Eye (tissue), 1 donor: ENCODE results near the gene PLS3.
"Not testable (repeated sequence)": the region's sequence is repeated elsewhere in the genome, so short reads cannot be mapped to it uniquely, and the experiment has no call there.

ENCODE experiments used
- DNase-seq: peaks from one replicate; pipeline ENCODE4 v3.0.0-alpha.2; 2015

Gene PLS3, protein sequence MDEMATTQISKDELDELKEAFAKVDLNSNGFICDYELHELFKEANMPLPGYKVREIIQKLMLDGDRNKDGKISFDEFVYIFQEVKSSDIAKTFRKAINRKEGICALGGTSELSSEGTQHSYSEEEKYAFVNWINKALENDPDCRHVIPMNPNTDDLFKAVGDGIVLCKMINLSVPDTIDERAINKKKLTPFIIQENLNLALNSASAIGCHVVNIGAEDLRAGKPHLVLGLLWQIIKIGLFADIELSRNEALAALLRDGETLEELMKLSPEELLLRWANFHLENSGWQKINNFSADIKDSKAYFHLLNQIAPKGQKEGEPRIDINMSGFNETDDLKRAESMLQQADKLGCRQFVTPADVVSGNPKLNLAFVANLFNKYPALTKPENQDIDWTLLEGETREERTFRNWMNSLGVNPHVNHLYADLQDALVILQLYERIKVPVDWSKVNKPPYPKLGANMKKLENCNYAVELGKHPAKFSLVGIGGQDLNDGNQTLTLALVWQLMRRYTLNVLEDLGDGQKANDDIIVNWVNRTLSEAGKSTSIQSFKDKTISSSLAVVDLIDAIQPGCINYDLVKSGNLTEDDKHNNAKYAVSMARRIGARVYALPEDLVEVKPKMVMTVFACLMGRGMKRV

DNA sequence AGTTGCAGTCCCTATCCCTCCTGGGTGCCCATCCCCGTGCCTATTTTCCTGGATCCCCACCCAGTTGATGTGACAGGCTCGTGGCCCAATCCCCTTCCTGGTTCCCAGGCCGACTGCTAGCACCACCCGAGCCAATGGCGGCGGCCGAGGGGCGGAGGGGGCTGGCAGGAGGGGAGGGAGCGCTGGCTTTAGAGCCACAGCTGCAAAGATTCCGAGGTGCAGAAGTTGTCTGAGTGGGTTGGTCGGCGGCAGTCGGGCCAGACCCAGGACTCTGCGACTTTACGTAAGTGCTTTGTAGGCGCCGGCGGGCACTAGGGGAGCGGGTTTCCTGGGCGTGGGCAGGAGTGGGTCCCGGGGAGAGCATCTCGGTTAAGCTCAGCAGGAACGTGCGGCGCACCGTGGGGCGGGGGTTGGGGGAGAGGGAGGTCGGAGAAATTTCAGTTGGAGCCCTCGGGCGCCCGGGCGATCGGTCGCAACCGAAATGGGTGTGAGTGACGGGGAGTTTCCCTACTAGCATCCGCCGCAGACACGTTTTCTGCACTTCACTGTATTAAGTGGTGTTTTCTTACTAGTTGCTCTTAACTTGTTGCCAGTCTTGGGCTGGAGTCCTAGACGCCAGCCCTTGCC lies at the start of gene PLS3:
Gene PLS3 (plus strand): TSS at position 197 of the 627 bp plus-strand sequence. CDS start 49,077 bp downstream, outside the sequence.
- DNase-seq = peak; percentile 87

- DNase-seq = no peak
Observed at GRCh38 chrX:115518113-115518512, 42.9 kb upstream of the PLS3 start.

- no peak for DNase-seq
Observed at GRCh38 chrX:115521741-115522140, 39.2 kb upstream of the PLS3 start.

DNA sequence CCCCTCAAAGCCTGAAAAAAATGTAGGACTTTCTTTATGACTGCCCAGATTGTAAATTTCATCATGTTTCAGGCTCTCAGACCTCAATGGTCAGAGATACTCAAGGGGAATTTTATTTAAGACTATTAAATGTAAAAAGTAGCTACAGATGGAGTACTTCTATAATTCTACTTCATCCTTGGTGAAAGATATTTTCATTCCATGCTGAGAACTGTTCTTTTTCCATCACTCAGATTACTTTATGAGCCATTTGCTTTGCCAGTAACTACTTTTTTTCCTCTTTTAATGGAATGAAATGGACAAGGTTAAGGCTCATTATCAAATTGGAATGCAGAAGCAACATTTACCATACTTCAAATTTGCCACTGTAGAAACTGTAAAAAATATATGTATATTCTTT lies 38.0 kb upstream of the PLS3 start:
- DNase-seq = no peak

DNA sequence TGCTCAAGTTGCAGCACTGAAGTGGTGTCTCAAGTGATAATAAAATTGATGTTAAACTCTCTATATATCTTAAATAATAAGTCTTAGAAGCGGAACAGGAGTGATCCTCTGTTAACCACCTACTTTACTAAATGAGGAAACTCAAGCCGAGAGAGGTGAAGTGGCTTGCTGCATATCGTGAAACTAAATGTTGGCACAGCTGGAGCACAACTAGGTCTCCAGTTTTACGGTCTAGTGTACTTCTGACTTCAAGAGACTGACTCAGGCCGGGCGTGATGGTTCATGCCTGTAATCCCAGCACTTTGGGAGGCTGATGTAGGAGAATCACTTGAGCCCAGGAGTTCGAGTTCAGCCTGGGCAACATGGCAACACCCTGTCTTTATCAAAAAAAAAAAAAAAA lies 35.5 kb upstream of the PLS3 start:
- no peak for DNase-seq

DNA sequence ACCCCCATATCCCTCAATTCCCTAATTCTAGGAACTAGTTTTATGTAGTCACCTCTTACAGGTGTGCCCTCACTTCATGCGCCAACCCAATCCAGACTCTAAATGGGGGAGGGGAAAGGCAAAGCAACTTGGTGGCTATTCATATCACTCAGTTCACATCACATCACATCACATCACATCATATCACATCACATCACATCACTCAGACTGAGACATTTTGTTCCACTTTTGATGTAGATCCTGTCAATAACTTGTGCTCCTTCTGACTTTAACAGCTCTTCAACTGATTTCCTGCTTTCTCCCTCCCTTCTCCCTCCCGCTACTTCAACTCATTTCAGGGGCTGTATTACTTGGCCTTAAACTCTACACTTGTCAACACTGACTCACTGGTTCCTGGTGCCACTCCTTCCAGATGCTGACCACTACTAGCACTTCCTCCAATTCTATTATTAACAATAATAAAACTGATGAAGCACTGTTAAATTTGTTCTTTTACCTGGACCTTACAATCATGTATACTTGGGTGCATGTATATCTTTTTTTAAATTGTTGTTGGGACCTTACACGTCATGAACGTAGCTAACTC lies 29.1 kb upstream of the PLS3 start:
- no peak for DNase-seq

- peak; percentile 6 for DNase-seq
Observed at GRCh38 chrX:115533485-115533884, 27.5 kb upstream of the PLS3 start.

DNA sequence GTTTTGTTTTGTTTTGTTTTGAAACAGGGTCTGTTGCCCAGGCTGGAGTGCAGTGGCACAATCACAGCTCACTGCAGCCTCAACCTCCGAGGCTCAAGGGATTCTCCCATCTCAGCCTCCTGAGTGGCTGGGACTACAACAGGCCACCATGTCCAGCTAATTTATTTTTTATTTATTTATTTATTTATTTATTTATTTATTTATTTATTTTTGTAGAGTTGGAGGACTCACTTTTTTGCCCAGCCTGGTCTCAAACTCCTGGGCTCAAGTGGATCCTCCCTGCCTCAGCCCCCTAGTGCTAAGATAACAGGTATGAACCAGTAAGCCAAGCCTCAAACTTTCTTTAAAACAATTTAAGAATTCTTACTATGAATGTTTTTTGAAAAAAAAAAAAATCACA lies 26.6 kb upstream of the PLS3 start:
- no peak for DNase-seq

- DNase-seq = no peak
Observed at GRCh38 chrX:115535421-115535820, 25.6 kb upstream of the PLS3 start.

DNA sequence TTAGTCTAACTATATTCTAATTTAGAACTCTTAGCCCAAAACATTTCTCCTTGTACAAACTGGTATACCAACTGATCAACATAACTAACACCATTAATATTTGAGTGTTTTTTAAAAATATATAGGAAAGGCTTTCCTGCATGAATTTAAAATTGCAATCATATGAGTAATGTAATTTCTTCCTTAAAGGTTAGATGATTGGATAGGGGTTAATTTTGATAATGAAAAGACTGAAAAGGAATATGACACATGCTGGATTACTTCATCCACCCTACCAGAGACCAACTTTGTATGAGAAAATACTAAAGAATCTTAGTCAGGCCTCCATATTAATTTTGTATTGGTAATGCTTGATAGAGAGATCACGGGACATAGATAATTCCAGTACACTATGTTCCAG lies 25.1 kb upstream of the PLS3 start:
- DNase-seq = no peak

DNA sequence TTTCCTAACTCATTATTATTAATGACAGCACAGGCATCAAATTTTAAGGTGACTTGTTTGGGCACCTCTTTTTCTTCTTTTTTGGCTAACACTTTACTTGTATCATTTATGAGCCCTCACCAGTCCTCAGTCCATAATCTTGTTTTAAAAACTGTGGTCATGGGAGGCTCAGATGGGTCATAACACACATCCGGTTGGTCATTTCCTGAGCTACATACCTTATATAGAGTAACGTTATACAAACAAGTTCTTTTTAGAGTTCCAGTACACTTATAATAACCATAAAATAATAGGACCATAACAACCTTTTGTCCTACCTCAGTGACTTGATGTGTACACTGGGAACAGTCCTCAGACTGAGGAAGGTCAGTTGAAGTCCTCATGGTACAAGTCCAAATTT lies 21.1 kb upstream of the PLS3 start:
- no peak for DNase-seq

DNA sequence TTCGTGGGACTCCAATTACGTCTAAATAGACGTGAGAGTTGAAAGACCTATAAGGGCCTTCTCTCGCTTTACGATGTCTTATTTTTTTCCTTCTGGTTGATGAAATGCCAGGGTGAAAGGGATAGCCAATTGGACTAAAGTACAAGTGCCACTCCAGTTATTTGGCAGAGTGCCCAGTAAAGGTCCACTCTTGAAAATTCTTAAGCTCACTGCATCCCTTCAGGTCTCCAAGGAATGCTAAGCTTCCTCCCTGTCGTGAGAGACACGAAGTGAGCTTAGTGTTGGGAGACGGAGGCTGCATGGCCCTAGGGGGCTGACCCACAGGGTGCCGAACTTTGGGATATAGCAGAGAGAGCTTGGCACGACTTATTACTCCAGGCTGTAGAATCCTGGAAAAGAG lies 19.9 kb upstream of the PLS3 start:
- DNase-seq = not testable (repeated sequence)

DNA sequence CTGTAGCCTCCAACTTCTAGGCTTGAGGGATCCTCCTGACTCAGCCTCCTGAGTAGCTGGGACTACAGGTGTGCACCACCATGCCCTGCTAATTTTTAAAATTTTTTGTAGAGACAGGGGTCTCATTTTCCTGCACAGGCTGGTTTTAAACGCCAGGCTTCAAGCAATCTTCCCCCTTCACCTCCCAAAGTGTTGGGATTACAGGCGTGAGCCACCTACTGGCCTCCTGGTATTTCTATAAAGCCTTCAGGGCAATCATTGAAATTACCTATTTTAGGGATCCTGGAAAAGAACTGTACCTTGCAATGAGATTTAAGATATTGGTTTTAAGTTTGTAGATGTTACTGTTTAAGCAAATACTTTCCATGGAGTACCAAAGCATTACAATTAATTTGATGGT lies 13.5 kb upstream of the PLS3 start:
- no peak for DNase-seq

GRCh38 chrX:115549008-115549407 lies 12.0 kb upstream of the PLS3 start:
- no peak for DNase-seq

DNA sequence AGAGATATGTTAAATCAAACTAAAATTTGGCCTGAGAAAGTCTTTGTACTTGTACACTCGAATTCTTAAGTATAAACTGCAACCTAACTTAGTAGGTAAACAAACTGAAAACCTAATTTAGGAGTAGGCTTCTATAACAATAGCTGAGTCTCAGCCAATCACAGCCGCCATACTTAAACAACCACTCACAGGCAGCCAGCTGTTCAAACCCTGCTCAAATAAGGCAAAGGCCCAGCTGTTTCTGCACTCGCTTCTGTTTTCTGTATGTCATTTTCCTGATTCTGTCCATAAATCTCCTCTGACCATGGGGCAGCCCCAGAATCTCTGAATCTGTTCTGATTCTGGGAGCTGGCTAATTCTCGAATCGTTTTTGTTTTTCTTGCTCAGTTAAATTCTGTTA lies 7.8 kb upstream of the PLS3 start:
- DNase-seq = no peak

DNA sequence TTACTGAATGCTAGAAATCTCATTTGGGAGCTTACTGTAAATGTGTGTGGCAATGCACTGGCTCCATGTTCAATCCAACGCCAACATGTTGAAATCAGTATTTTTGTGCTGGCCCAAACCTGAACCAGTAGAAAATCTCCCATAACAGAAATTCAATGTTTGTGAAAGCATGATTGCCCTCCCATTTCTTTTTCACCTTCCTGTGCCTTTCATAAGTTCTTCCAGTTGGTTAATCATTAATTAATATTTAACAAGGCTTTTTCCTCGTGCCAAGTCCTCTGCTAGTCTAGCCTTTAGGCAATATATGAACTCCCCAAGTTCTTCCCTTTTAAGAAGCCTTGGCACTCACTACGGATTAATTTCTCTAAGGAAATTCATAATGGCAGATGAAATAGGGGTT lies 1.3 kb upstream of the PLS3 start:
- DNase-seq = no peak

GRCh38 chrX:115560211-115560977 lies 580 bp upstream of the PLS3 start:
- DNase-seq = no peak

GRCh38 chrX:115561605-115562479 lies 868 bp downstream of the PLS3 start:
- DNase-seq = peak; percentile 71

DNA sequence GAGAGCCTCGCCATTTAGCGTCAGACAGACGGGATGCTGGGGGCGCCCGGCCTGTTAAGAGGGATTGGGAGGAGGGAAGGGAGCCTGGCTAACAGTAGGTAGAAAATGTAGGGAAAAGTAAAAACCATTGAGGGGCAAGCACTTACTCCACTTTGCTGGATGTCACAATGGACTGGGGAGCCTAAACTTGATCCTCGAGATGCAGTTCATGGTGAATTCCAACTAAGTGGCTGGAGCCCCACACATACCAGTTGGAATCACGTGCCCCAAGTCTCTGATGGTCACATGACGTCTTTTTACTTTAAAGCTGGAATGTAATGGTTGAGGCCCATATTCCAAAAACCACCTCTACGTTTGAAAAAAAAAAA lies 1.5 kb downstream of the PLS3 start:
- peak; percentile 50 for DNase-seq

GRCh38 chrX:115563633-115564162 lies 2.7 kb downstream of the PLS3 start:
- peak; percentile 3 for DNase-seq

- no peak for DNase-seq
Observed at GRCh38 chrX:115564243-115564642, 3.3 kb downstream of the PLS3 start.

GRCh38 chrX:115565888-115566287 lies 4.9 kb downstream of the PLS3 start:
- DNase-seq = no peak
